Testis (tissue), 3 donors: ENCODE data around the gene S1PR1. TPM values are rescaled to one million over a fixed set of nuclear protein-coding genes. Genes with fewer than 3 reads are reported as not detected.
"Not testable (repeated sequence)": the region's sequence is repeated elsewhere in the genome, so short reads cannot be mapped to it uniquely, and the experiment has no call there.

Experiments used
- DNase-seq: peaks from one replicate; pipeline ENCODE4 v3.0.0-alpha.2; 2019
- H3K27ac ChIP-seq, 2 donors: fragments of 200-600 bp; sonication (generic); one replicate each; pipeline ENCODE4 v1.5.1; 2019
- H3K27me3 ChIP-seq: fragments of 200-600 bp; sonication (generic); one replicate; pipeline ENCODE4 v1.5.1; 2019
- H3K36me3 ChIP-seq: fragments of 200-600 bp; sonication (generic); one replicate; pipeline ENCODE4 v1.5.1; 2017; ENCODE audit warnings: low read depth; ENCODE audit errors: missing control alignments
- H3K4me1 ChIP-seq: fragments of 200-600 bp; sonication (generic); one replicate; pipeline ENCODE4 v1.5.1; 2019
- H3K4me3 ChIP-seq, 2 donors: fragments of 200-600 bp; sonication (generic); one replicate each; pipeline ENCODE4 v1.5.1; 2017 to 2019
- H3K9me3 ChIP-seq: fragments of 200-600 bp; sonication (generic); one replicate; pipeline ENCODE4 v1.5.1; 2017
- POLR2A ChIP-seq: fragments of 450-650 bp; IDR thresholded peaks from one replicate; pipeline ENCODE4 v1.6.1; 2017; ENCODE audit warnings: antibody characterized with exemption, mild to moderate bottlenecking, moderate library complexity
- WGBS, 2 donors: methylation state at CpG; one replicate each; pipeline ENCODE4 v1.1.5; 2018; 5-methylcytosine and 5-hydroxymethylcytosine counted together
- intact Hi-C: fragments of 100-400 bp; cut with DNase I; formaldehyde crosslinking; loops from one replicate; pipeline ENCODE4 v1.15.1; 2023; ENCODE audit warnings: low total_unique reads
- polyA plus RNA-seq: library from polyadenylated mRNA; stranded (reverse); fragments of 350-450 nt; fragmentation: Illumina TruSeq; extraction: RNeasy Lipid Tissue Mini Kit (QIAGEN cat#74804); gene quantifications from one replicate; pipeline ENCODE4 v1.2.3, GENCODE V29; 2014; ENCODE audit warnings: low read depth, low replicate concordance; ENCODE audit not compliant: insufficient read depth
- total RNA-seq, 2 donors: library from RNA; depleted of rRNA; stranded (reverse); fragments of >200 nt; gene quantifications; one replicate each; pipeline ENCODE4 v1.2.3, GENCODE V29; 2016
- TF ChIP-seq, protein P1 (sequence below), 3 experiments: fragments of 450-650 bp in 2 of 3; fragments of 200-600 bp in 1 of 3; sonication (generic) in 1 of 3; IDR thresholded peaks; one replicate each; pipeline ENCODE4 v1.5.1; 2016 to 2019; ENCODE audit warnings: antibody characterized with exemption in 3 of 3, mild to moderate bottlenecking in 2 of 3, moderate library complexity in 1 of 3

S1PR1 gene
- total and polyA plus RNA-seq, 3 donors from 2014 or later, result 6.4 to 11.5 (median 9.3) TPM

DNA sequence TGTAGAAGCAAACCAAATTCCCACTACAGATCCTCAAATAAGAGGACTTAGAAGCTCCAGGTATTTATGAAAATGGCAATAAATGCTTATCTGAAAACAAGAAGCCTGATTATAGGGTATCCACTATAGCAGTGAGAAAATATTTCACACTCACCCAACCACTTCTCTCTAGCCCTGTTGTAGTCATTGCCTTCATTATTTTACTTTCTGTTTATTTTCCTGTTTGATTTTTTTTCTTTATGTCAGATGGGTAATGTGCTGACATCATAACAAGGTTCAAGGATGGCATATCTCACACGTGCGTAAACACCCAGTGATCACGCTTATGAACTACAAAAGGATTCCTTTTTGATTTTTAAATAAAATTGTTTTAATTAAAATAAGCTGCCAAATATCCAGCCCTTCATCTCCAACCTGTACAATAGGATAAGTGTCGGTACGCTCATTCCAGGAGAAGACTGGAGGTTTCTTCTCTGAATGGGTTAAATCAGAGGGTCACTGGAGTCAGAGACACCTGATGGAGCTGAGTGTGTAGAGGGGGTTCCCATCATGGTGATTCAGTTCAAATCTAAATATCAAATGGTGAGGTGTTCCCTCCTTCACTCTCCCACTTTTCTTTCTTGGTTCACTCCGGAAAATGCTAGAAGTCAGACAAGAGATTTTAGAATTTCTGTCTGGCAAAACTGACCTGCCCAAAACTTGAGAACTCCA, 8.2 kb upstream of the S1PR1 start:
- Histone ChIP-seq H3K27me3 (no peaks in the 10 kb centered on the region), H3K4me1 (no peaks in the 10 kb centered on the region), H3K36me3 (no peaks in the 10 kb centered on the region), H3K9me3 (no peaks in the 10 kb centered on the region), H3K4me3 (no peak overlapping the region), H3K27ac (no peak overlapping the region)
- TF ChIP-seq, protein P1, sequence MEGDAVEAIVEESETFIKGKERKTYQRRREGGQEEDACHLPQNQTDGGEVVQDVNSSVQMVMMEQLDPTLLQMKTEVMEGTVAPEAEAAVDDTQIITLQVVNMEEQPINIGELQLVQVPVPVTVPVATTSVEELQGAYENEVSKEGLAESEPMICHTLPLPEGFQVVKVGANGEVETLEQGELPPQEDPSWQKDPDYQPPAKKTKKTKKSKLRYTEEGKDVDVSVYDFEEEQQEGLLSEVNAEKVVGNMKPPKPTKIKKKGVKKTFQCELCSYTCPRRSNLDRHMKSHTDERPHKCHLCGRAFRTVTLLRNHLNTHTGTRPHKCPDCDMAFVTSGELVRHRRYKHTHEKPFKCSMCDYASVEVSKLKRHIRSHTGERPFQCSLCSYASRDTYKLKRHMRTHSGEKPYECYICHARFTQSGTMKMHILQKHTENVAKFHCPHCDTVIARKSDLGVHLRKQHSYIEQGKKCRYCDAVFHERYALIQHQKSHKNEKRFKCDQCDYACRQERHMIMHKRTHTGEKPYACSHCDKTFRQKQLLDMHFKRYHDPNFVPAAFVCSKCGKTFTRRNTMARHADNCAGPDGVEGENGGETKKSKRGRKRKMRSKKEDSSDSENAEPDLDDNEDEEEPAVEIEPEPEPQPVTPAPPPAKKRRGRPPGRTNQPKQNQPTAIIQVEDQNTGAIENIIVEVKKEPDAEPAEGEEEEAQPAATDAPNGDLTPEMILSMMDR (IDR thresholded peaks at IDR 0.05), result no peak
- TF ChIP-seq POLR2A, result no peak
- WGBS, 2 donors, result 87 to 88% methylated on average over 6 of the region's 6 CpGs
- DNase-seq, result no peak
- intact Hi-C loops, result no loop called here

DNA sequence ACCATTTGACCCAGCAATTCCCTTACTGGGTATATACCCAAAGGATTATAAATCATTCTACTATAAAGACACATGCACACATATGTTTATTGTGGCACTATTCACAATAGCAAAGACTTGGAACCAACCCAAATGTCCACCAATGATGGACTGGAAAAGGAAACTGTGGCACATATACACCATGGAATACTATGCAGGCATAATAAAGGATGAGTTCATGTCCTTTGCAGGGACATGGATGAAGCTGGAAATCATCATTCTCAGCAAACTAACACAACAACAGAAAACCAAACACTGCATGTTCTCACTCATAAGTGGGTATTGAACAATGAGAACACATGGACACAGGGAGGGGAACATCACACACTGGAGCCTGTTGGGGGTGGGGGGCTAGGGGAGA, 4.6 kb upstream of the S1PR1 start:
- H3K4me1 ChIP-seq, intact Hi-C loops, DNase-seq, H3K27me3 ChIP-seq, H3K9me3 ChIP-seq, H3K4me3 ChIP-seq, H3K36me3 ChIP-seq, H3K27ac ChIP-seq: not testable (repeated sequence)

DNA sequence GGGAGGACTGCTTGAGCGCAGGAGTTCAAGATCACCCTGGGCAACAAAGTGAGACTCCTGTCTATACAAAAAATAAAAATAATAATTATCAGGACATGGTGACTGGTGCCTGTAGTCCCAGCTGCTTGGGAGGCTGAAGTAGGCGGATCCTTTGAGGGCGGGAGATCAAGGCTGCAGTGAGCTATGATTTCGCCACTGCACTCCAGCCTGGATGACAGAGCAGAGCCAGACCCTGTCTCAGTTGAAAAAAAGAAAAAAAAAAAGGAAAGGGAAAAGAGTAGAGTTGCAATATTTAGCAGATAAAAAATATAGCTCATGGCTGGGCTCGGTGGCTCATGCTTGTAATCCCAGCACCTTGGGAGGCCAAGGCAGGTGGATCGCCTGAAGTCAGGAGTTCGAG, 3.3 kb upstream of the S1PR1 start:
- TF ChIP-seq, protein P1 (IDR thresholded peaks at IDR 0.05), result no peak
- no peak for TF ChIP-seq POLR2A
- no peak for DNase-seq
- no peak overlapping the region for H3K27ac ChIP-seq
- H3K27me3 ChIP-seq, result no peaks in the 10 kb centered on the region
- intact Hi-C loops, result no loop called here
- H3K4me1 ChIP-seq, result peaks cover 12% of the 10 kb centered on the region
- 66 to 74% methylated on average over 7 of the region's 7 CpGs for WGBS, 2 donors
- no peak overlapping the region for H3K4me3 ChIP-seq
- no peaks in the 10 kb centered on the region for H3K9me3 ChIP-seq
- no peaks in the 10 kb centered on the region for H3K36me3 ChIP-seq

DNA sequence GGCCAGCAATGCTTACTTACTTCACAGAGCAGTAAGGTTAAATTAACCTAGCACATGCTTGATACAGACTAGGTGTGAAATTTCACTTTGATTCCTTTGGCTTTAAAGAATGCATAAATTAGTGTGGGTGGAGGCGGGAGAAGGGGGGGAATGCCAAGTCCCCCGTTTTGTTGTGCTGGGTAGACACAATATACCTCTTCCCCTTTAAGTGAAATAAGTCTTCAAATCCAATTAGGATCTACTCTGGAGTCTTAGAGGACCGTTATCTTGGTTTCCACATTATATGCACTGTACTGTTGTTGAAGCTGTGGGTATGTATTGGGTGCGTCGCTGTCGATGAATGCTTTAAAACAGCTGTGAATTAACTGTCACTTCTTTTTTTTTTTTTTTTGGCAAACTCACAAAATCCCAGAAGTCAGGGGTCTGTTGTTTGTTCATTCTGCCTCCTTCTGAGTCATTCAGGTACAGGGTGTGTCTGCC, 1.6 kb upstream of the S1PR1 start:
- intact Hi-C loops, result no loop called here
- peak overlapping the region in 1 of 2 donors; percentile 62 for H3K27ac ChIP-seq
- WGBS, 2 donors, result 17 to 21% methylated on average over 6 of the region's 6 CpGs

DNA sequence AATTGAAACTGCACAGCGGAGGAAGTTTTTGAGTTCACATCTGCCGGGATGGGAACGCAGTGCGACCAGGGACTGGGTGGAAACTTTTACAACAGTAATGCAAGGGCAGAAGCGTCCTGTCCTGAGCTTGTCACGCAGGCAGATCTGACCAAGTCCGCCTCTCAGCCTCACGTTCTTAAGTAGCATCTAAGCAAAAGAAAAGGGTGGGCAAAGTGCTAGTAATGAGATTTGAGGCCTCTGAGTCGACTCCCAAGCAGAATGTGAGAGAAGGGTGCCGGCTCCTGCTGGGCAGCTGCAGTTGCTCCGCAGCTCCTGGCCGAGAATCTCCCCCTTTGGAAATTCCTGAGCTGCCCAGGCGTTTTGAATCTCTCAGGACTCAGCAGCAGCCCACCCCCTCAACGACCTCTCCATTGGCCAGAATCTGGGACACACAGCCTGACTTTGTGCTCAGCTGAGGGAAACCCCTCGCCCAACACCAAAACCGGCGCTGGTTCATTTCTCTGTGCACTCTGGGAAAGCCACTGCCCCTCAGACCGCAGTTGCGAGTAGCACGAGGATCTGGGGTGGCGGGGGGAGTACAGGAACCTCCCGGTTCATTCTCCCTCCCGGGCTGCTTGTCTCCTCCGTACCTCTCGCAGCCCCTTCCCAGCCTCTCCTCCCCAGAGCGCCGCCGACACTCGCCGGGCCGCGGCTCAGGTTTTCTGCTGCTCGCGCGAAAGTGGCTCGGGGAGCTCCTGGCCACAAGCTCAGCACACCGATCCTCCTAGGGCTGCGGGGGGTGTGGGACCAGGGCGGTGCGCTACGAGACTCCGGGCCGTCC, 913 bp upstream of the S1PR1 start:
- 0 to 1% methylated on average over 23 to 43 of the region's 43 CpGs for WGBS, 2 donors
- H3K27me3 ChIP-seq, result no peaks in the 10 kb centered on the region
- H3K27ac ChIP-seq, result peak overlapping the region; percentile 55 to 62
- intact Hi-C loops, result no loop called here
- H3K4me3 ChIP-seq, result peak overlapping the region; percentile 49 to 60
- TF ChIP-seq, protein P1 (IDR thresholded peaks at IDR 0.05), result no peak
- no peak for TF ChIP-seq POLR2A
- no peaks in the 10 kb centered on the region for H3K9me3 ChIP-seq
- H3K36me3 ChIP-seq, result no peaks in the 10 kb centered on the region
- peak; percentile 48 for DNase-seq
- peaks cover 12% of the 10 kb centered on the region for H3K4me1 ChIP-seq

More for the DNA sequence above, 1.6 kb upstream of the S1PR1 start:
- Histone ChIP-seq H3K4me3 (no peak overlapping the region), H3K9me3 (no peaks in the 10 kb centered on the region), H3K27me3 (no peaks in the 10 kb centered on the region), H3K4me1 (peaks cover 12% of the 10 kb centered on the region), H3K36me3 (no peaks in the 10 kb centered on the region)
- TF ChIP-seq POLR2A, result no peak
- TF ChIP-seq, protein P1 (IDR thresholded peaks at IDR 0.05), result no peak
- DNase-seq, result no peak
